ENCODE measurements around the gene BICD1. TPM values are rescaled to one million over a fixed set of nuclear protein-coding genes. Genes with fewer than 3 reads are reported as not detected.
"Not testable (repeated sequence)": the region's sequence is repeated elsewhere in the genome, so short reads cannot be mapped to it uniquely, and the experiment has no call there.

The BICD1 gene
- total RNA-seq, 1 experiment from 2014 or later, result 41.3 TPM

GRCh38 chr12:32226768-32227167 lies 120.1 kb downstream of the BICD1 start:
- Histone ChIP-seq H2AFZ (no peak overlapping the region), H3K36me3 (ENCODE audit: low read depth) (no peaks in the 10 kb centered on the region), H3K27ac (no peak overlapping the region), H3K27me3 (ENCODE audit: insufficient read depth, low read depth) (no peaks in the 10 kb centered on the region), H3K9me3 (ENCODE audit: insufficient read depth, low read depth) (no peaks in the 10 kb centered on the region), H3K79me2 (ENCODE audit: low read depth) (no peaks in the 10 kb centered on the region), H3K4me3 (no peak overlapping the region), H3K4me2 (no peak overlapping the region), H3F3A (ENCODE audit: insufficient read depth, low read depth) (no peaks in the 10 kb centered on the region), H3K4me1 (replicated peaks; ENCODE audit: insufficient read depth) (no peaks in the 10 kb centered on the region), H4K20me1 (ENCODE audit: insufficient read depth) (no peaks in the 10 kb centered on the region), H3K9me2 (ENCODE audit: insufficient read depth) (no peaks in the 10 kb centered on the region)
- no TSS peak for BruUV-seq (replicated peaks)
- ChIA-PET POLR2A (ENCODE audit: unreplicated experiment) (no interaction called here), CTCF (no interaction called here)
- intact Hi-C loops (cut with micrococcal nuclease; ENCODE audit: unreplicated experiment), result no loop called here
- no peak for TF ChIP-seq CTCF (conservative IDR thresholded peaks at IDR 0.05)
- no peak for TF ChIP-seq EZH2 (IDR thresholded peaks at IDR 0.05; ENCODE audit: low read depth)
- no peak for DNase-seq

DNA sequence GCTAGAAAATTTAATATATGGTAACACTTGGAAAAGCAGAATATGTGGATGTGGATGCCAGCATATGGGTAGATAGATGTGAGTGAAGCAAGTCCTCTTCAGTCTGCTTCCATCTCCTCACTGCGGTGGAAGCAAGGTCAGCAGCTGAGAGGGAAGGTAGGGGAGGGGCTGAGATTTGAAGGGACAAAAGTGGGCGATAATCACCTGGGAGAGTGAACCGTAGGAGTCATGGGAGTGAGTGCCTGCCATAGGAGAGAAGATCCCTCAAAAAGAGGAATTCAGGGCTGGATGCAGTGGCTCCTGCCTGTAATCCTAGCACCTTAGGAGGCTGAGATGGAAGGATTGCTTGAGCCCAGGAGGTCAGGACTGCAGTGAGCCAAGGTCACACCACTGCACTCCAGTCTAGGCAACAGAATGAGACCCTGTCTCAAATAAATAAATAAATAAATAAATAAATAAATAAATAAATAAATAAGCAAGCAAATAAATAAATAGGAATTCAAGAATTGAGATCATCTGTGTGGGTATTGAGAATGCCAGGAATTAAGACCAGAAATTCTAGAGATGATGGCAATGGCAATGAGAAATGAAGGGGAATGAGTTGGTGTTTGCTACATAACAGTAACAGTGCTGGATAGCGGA lies 123.4 kb downstream of the BICD1 start:
- H3K27ac ChIP-seq, result no peak overlapping the region
- no peaks in the 10 kb centered on the region for H4K20me1 ChIP-seq (ENCODE audit: insufficient read depth)
- H3K27me3 ChIP-seq (ENCODE audit: insufficient read depth, low read depth), result no peaks in the 10 kb centered on the region
- no peak for TF ChIP-seq EZH2 (IDR thresholded peaks at IDR 0.05; ENCODE audit: low read depth)
- no peaks in the 10 kb centered on the region for H3K9me2 ChIP-seq (ENCODE audit: insufficient read depth)
- 0 out of 2 replicates have a peak, but pooled peaks cover 3% of the 10 kb centered on the region for H3F3A ChIP-seq (ENCODE audit: insufficient read depth, low read depth)
- DNase-seq, result no peak
- H3K79me2 ChIP-seq (ENCODE audit: low read depth), result no peaks in the 10 kb centered on the region
- no peak overlapping the region for H3K4me3 ChIP-seq
- CTCF ChIA-PET, result no interaction called here
- H3K9me3 ChIP-seq (ENCODE audit: insufficient read depth, low read depth), result no peaks in the 10 kb centered on the region
- intact Hi-C loops (cut with micrococcal nuclease; ENCODE audit: unreplicated experiment), result no loop called here
- H2AFZ ChIP-seq, result no peak overlapping the region
- no TSS peak for BruUV-seq (replicated peaks)
- no peaks in the 10 kb centered on the region for H3K36me3 ChIP-seq (ENCODE audit: low read depth)
- POLR2A ChIA-PET (ENCODE audit: unreplicated experiment), result no interaction called here
- no peak overlapping the region for H3K4me2 ChIP-seq
- H3K4me1 ChIP-seq (replicated peaks; ENCODE audit: insufficient read depth), result no peaks in the 10 kb centered on the region

DNA sequence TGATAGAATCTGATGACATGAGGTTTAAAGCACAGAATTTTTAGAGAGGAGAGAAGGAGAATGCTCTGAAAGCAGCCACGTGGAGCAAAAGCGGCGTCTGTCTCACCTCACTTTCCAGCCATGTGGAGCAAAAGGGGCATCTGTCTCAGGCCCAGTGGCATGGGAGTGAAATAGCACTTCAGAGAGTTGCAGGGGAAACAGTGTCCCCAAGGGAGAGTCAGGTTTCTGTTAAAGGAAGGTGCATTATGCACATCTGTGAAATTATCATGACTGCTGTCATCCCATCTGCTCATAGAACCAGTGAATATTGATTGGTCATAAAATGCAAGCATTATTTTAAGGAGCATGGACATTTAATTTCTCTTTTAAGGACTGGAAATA lies 124.0 kb downstream of the BICD1 start:
- no peaks in the 10 kb centered on the region for H4K20me1 ChIP-seq (ENCODE audit: insufficient read depth)
- no peaks in the 10 kb centered on the region for H3K9me2 ChIP-seq (ENCODE audit: insufficient read depth)
- BruUV-seq (replicated peaks), result no TSS peak
- DNase-seq, result no peak
- H3K27me3 ChIP-seq (ENCODE audit: insufficient read depth, low read depth), result no peaks in the 10 kb centered on the region
- no peaks in the 10 kb centered on the region for H3K4me1 ChIP-seq (replicated peaks; ENCODE audit: insufficient read depth)
- no peak overlapping the region for H3K27ac ChIP-seq
- no peak overlapping the region for H3K4me3 ChIP-seq
- no peak for TF ChIP-seq CTCF (conservative IDR thresholded peaks at IDR 0.05)
- no peak for TF ChIP-seq EZH2 (IDR thresholded peaks at IDR 0.05; ENCODE audit: low read depth)
- no peaks in the 10 kb centered on the region for H3K36me3 ChIP-seq (ENCODE audit: low read depth)
- H3F3A ChIP-seq (ENCODE audit: insufficient read depth, low read depth), result 0 out of 2 replicates have a peak, but pooled peaks cover 4% of the 10 kb centered on the region
- H3K79me2 ChIP-seq (ENCODE audit: low read depth), result no peaks in the 10 kb centered on the region
- POLR2A ChIA-PET (ENCODE audit: unreplicated experiment), result no interaction called here
- intact Hi-C loops (cut with micrococcal nuclease; ENCODE audit: unreplicated experiment), result no loop called here
- H3K4me2 ChIP-seq, result no peak overlapping the region
- CTCF ChIA-PET, result no interaction called here
- H2AFZ ChIP-seq, result no peak overlapping the region
- H3K9me3 ChIP-seq (ENCODE audit: insufficient read depth, low read depth), result no peaks in the 10 kb centered on the region

GRCh38 chr12:32231361-32231760 lies 124.7 kb downstream of the BICD1 start:
- H3K4me3 ChIP-seq; CTCF ChIA-PET; H3K79me2 ChIP-seq (ENCODE audit: low read depth); H3F3A ChIP-seq (ENCODE audit: insufficient read depth, low read depth); H4K20me1 ChIP-seq (ENCODE audit: insufficient read depth); H3K27me3 ChIP-seq (ENCODE audit: insufficient read depth, low read depth); DNase-seq; BruUV-seq (replicated peaks); H3K4me2 ChIP-seq; H3K9me2 ChIP-seq (ENCODE audit: insufficient read depth); H3K36me3 ChIP-seq (ENCODE audit: low read depth); POLR2A ChIA-PET (ENCODE audit: unreplicated experiment); H3K27ac ChIP-seq; H2AFZ ChIP-seq; intact Hi-C loops (cut with micrococcal nuclease; ENCODE audit: unreplicated experiment); H3K4me1 ChIP-seq (replicated peaks; ENCODE audit: insufficient read depth); H3K9me3 ChIP-seq (ENCODE audit: insufficient read depth, low read depth): not testable (repeated sequence)

All from PC-9 (cell line).